ENCODE data around the gene NF1. TPM values are rescaled to one million over a fixed set of nuclear protein-coding genes. Genes with fewer than 3 reads are reported as not detected.

NF1 gene
- total and polyA plus RNA-seq, 3 donors from 2014 or later: 60.6 to 99.0 (median 97.6) TPM

DNA sequence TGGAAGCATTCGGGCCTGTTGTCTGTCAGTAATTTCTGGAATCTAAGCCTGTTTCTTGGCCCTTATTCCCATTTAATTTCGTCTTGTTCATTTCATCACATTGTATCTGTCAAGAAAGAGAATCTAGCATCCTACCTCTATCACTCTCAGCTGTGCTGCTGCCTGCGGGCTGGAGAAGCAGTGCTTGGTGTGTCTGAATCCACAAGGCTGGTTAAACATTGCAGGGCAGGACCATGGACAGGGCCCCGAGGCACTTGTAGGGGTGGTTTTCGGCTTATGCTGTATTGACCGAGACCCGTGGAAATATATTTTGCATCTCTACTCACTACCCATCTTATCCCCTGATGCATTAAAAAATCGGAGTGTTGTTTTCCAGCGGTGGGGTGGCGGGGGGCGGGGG, 299.8 kb downstream of the NF1 start:
- Histone ChIP-seq H3K4me3 (no peak overlapping the region), H3K27me3 (no peaks in the 10 kb centered on the region), H3K27ac (no peak overlapping the region), H3K9me3 (no peaks in the 10 kb centered on the region), H3K4me1 (peaks cover 3% of the 10 kb centered on the region), H3K36me3 (ENCODE audit: low read depth, missing control alignments) (no peaks in the 10 kb centered on the region)
- 25 to 32% methylated on average over 11 of the region's 11 CpGs for WGBS, 2 donors
- peak; percentile 62 for DNase-seq
- TF ChIP-seq POLR2A (IDR thresholded peaks at IDR 0.05) (no peak), CTCF (IDR thresholded peaks at IDR 0.05) (no peak)
- intact Hi-C loops (cut with DNase I; ENCODE audit: low total_unique reads): no loop called here

GRCh38 chr17:31397256-31397939, 302.6 kb downstream of the NF1 start:
- intact Hi-C loops (cut with DNase I; ENCODE audit: low total_unique reads): no loop called here
- H3K4me3 ChIP-seq: no peak overlapping the region
- H3K36me3 ChIP-seq (ENCODE audit: low read depth, missing control alignments): no peaks in the 10 kb centered on the region
- WGBS, 2 donors: 79 to 84% methylated on average over 8 of the region's 8 CpGs
- no peaks in the 10 kb centered on the region for H3K4me1 ChIP-seq
- no peak overlapping the region for H3K27ac ChIP-seq
- DNase-seq: peak; percentile 2
- no peak for TF ChIP-seq POLR2A (IDR thresholded peaks at IDR 0.05)
- no peaks in the 10 kb centered on the region for H3K9me3 ChIP-seq
- H3K27me3 ChIP-seq: no peaks in the 10 kb centered on the region

DNA sequence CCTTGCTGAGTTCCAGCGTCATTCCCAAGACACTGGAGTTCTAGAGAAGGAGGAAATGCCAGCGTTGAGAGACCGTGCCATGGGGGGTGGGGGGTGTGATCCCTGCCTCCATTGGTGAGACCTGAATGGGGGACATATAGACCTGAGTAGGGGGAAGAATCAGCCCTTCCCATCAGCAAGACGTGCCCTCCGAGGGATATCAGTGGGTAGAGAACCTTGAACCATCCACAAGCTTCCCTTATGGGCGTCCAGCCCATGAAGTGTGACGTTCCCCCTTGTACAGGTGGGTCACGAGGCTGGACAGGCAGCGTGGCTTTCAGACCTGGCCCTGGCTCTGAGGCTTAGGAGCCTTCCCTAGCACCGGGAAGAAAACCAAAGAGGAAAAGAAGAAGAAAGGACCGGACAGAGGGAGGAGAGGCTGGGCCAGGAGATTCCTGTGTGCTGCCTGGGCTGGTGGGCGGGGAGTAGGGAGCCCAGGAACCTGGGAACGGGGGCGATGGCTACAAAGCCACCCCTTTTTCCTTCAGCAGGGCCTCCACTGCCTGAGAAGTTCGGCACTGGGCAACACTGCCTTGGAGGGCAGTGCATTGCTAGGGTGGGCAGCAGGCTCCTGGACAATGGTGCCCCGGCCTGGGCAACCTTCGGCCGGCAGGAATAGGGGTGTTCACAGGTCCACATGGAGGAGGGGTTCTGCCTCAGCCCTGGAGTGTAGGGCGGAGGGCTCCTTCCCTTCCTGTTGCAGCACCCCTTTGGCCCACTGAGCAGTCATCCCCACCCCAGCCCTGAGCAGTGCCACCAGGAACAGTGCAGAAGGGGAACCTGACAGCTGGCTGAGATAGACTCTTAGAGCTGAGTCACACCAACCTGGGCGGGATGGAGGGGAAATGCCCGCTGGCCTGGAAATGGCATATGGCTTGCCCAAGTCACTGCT, 303.9 kb downstream of the NF1 start:
- H3K9me3 ChIP-seq: no peaks in the 10 kb centered on the region
- H3K27ac ChIP-seq: no peak overlapping the region
- H3K27me3 ChIP-seq: no peaks in the 10 kb centered on the region
- no peaks in the 10 kb centered on the region for H3K4me1 ChIP-seq
- WGBS, 2 donors: 79 to 84% methylated on average over 20 to 21 of the region's 21 CpGs
- TF ChIP-seq CTCF (IDR thresholded peaks at IDR 0.05) (no peak), POLR2A (IDR thresholded peaks at IDR 0.05) (no peak)
- no peak overlapping the region for H3K4me3 ChIP-seq
- no peaks in the 10 kb centered on the region for H3K36me3 ChIP-seq (ENCODE audit: low read depth, missing control alignments)
- intact Hi-C loops (cut with DNase I; ENCODE audit: low total_unique reads): no loop called here
- DNase-seq: peak; percentile 7

GRCh38 chr17:31400481-31400950, 305.7 kb downstream of the NF1 start:
- H3K27me3 ChIP-seq: no peaks in the 10 kb centered on the region
- 64 to 65% methylated on average over 11 of the region's 11 CpGs for WGBS, 2 donors
- intact Hi-C loops (cut with DNase I; ENCODE audit: low total_unique reads): no loop called here
- no peak for TF ChIP-seq CTCF (IDR thresholded peaks at IDR 0.05)
- no peak for TF ChIP-seq POLR2A (IDR thresholded peaks at IDR 0.05)
- no peaks in the 10 kb centered on the region for H3K36me3 ChIP-seq (ENCODE audit: low read depth, missing control alignments)
- no peaks in the 10 kb centered on the region for H3K9me3 ChIP-seq
- H3K27ac ChIP-seq: no peak overlapping the region
- no peak overlapping the region for H3K4me3 ChIP-seq
- H3K4me1 ChIP-seq: no peaks in the 10 kb centered on the region
- no peak for DNase-seq

All from testis (tissue), 3 donors.